HL-60 (cell line): Measurements from ENCODE around the gene CAMK2D.

Source experiments
- POLR2AphosphoS5 ChIP-seq: IDR thresholded peaks from 2 replicates; pipeline ENCODE4 v1.6.1; 2012; ENCODE audit warnings: low read depth
- TF ChIP-seq, protein P1 (sequence below): IDR thresholded peaks from one replicate; pipeline ENCODE4 v1.5.1; 2011; ENCODE audit warnings: low read length, control low read depth, inconsistent platforms; ENCODE audit not compliant: insufficient read depth

- TF ChIP-seq, protein P1, sequence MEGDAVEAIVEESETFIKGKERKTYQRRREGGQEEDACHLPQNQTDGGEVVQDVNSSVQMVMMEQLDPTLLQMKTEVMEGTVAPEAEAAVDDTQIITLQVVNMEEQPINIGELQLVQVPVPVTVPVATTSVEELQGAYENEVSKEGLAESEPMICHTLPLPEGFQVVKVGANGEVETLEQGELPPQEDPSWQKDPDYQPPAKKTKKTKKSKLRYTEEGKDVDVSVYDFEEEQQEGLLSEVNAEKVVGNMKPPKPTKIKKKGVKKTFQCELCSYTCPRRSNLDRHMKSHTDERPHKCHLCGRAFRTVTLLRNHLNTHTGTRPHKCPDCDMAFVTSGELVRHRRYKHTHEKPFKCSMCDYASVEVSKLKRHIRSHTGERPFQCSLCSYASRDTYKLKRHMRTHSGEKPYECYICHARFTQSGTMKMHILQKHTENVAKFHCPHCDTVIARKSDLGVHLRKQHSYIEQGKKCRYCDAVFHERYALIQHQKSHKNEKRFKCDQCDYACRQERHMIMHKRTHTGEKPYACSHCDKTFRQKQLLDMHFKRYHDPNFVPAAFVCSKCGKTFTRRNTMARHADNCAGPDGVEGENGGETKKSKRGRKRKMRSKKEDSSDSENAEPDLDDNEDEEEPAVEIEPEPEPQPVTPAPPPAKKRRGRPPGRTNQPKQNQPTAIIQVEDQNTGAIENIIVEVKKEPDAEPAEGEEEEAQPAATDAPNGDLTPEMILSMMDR = no peak
- no peak for TF ChIP-seq POLR2AphosphoS5
Observed at GRCh38 chr4:113682730-113683537, 78.6 kb downstream of the CAMK2D start.
